ENCODE data around the gene RAD51B.

GRCh38 chr14:68389943-68390342 lies 570.4 kb downstream of the RAD51B start:
- TF ChIP-seq CTCF (IDR thresholded peaks at IDR 0.05) (no peak), POLR2A (IDR thresholded peaks at IDR 0.05) (no peak), POLR2AphosphoS5 (IDR thresholded peaks at IDR 0.05; ENCODE audit: insufficient read depth in 1 of 2, low read depth in 1 of 2) (no peak)

All from vagina (tissue), 2 donors.